ENCODE data around the gene MYH3.
"Not testable (repeated sequence)": the region's sequence is repeated elsewhere in the genome, so short reads cannot be mapped to it uniquely, and the experiment has no call there.

MYH3 gene

DNA sequence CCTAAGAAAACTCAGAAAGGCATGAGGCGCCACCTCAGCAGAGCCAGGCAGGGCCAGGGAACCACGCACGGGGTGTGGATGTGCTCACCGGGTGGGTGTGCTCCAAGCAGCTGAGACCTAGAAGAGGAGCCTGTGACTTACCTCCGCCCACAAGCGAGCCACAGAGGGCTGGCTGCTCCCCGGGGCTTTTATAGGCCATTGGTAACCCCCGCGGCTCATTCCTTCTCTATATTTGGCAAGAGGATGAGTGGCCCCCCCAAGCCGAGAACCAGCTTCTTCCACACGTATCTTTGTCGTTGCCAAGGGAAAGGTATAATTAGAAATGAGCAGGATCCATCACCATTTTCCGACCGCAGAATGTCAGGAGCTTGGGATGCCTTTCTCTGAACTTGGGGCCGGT, at the start of gene MYH3:
TSS of gene MYH3 (minus strand) at position 162 of the 400 bp plus-strand sequence. CDS start 2,245 bp downstream, outside the sequence.
- no peak for DNase-seq (ENCODE audit: low read depth in 3 of 3)

GRCh38 chr17:10705727-10706126, 48.6 kb upstream of the MYH3 start:
- DNase-seq (ENCODE audit: low read depth in 3 of 3), result no peak

GRCh38 chr17:10702574-10702973, 45.5 kb upstream of the MYH3 start:
- DNase-seq (ENCODE audit: low read depth in 3 of 3), result no peak

GRCh38 chr17:10699856-10700255, 42.7 kb upstream of the MYH3 start:
- no peak for DNase-seq (ENCODE audit: low read depth in 3 of 3)

DNA sequence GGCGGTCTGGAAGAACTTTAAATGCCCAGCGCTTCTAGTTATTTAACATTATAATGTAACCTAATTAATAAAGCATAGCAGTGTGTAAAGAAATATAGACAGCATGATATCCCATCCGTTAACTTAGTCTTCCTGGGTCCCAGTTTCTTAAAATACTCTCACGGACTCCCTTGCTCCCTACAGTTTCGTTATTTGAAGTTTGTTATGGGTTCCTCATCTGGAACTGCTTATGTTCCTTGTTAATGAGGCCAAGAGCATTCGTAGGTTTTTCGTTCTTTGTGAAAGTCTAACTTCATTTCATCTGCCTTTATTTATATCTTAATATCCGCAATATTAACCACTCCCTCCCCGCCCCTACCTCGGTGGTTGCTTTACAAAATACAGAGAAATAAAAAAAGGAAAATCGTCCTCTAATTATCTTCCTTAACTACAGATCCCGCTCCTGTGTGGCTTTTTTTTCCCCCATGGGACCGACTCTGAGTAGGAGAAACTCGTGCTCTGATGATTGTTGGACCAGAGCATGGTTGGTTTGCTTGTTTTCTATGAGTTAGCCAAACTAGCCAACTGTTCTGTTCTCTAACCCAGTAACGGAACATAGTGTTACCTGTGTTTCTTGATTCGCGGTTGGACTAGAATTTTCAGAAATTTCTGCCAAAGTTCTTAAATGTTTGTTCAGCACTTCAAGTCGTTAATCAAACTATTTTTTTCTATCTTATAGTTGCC, 41.1 kb upstream of the MYH3 start:
- DNase-seq (ENCODE audit: low read depth in 3 of 3), result no peak

DNA sequence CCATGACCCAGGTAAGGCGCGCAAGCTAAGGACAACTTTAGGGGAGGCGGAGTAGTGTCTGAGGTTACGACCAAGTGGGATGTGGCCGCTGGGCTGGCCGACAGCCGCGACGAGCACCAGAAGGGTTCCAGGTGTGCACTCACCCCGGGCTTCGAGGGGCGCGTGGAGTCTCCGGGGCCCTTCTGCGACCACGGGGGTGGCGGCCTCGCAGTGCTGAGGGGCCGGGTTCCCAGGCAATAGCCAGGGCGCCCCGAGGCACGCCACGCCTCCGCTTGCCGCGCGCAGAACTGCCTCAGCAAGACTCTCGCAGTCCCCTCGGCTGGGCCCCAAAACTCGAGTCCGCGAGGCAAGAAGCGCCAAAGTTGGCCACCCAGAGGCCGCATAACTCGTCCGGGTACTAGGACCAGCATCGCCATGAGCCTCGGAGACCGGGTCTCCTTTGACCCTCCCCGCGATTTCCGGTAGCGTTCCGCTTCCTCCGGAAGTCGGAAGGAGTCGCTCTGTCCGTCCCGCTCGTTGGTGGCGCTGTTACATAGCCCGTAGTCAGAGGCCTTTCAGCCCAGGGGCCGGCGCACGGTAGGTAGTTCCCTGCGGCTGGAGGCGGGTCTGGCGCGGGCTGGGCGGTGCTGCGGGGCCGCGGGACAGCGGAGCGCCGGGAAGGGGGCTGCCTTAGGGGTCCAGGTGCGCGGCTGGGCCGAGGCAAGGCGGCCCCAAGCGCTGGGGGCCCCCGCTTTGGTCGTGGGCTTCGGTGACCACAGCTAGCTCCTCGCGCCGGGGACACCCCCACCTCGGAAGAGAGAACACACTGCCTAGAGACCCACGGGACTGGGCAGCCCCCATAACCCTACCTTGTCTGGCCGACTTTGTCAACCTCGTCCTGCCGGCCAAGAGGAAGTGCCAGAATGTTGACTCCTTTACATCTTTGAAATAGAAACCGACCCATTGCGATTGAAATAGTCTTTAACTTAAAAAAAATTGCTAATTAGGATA, 40.3 kb upstream of the MYH3 start, which contains the start of the genes ADPRM and SCO1:
TSS of gene ADPRM (plus strand) at position 503 of the 990 bp plus-strand sequence. CDS start 7,333 bp downstream, outside the sequence.
TSS of gene SCO1 (minus strand) at position 442 of the 990 bp plus-strand sequence. CDS start at position 416, 26 bp downstream.
- DNase-seq (ENCODE audit: low read depth in 3 of 3), result peak; percentile 74 to 81 (median 75)

GRCh38 chr17:10695875-10696407, 38.8 kb upstream of the MYH3 start:
- DNase-seq (ENCODE audit: low read depth in 3 of 3), result not testable (repeated sequence)

DNA sequence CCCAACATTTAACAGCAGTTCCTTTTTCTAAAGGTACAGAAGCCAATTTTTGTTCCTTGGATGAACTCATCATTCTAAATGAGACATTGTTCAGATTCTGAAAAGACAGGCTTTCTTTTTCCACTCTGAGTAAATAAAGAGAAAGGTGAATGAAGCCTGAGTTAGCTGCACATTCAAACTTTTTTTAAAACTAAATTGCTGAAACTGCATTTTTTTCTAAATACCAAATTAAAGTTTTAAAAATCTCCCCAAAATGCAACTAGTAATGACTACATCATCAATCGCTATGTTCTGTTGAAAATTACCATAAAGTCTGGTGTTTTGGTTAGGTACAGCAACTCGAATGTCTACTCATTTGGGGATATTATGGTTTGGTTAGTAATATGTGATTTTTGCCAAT, 30.4 kb upstream of the MYH3 start:
- DNase-seq (ENCODE audit: low read depth in 3 of 3), result no peak

DNA sequence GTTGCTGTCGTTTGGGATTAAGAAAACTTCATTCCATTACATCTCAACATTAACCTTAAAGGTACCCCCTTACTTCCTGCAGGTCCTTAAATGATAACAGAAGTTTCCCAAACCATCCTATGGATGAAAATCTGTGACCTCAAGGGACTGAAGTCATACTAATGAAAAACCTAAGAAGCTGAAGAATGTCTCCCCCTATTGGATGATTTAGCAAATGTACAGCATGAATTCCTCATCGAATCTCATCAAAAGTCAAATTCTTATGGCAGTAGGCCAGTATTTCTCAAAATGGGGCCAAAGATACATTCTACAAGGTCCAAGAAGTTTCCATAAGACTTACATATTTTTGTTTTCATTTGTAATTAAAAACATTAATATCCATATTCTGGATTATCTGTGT, 26.7 kb upstream of the MYH3 start:
- DNase-seq (ENCODE audit: low read depth in 3 of 3), result no peak

DNA sequence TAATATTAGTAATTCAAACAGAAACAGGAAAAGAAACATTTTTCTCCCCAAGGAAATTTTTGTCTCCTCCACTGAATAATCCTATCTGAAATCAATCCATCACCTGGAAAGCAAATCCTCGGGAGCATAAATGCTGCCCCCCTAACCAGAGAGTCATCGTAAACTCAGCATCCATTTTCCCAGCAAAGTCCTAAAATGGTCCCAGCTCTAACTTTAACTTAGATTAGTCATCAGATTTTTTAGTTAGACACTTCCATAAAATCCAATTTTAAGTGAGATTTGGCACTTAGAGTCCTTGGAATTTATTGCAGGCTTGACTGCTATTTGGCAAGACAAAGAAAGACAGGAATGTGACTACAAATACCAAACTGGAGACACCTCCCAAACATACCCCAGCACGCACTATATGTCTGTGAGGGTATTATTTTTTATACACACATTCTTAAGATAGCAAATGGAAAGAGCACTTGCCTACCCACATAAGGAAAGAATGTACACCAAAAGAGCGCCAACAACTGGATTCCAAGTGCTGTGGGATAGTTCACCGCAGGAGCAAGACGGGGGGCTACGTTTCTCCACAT, 24.8 kb upstream of the MYH3 start:
- no peak for DNase-seq (ENCODE audit: low read depth in 3 of 3)

- DNase-seq (ENCODE audit: low read depth in 3 of 3), result no peak
Measured at GRCh38 chr17:10674704-10675103, 17.6 kb upstream of the MYH3 start.

- DNase-seq (ENCODE audit: low read depth in 3 of 3), result no peak
Measured at GRCh38 chr17:10673312-10673711, 16.2 kb upstream of the MYH3 start.

DNA sequence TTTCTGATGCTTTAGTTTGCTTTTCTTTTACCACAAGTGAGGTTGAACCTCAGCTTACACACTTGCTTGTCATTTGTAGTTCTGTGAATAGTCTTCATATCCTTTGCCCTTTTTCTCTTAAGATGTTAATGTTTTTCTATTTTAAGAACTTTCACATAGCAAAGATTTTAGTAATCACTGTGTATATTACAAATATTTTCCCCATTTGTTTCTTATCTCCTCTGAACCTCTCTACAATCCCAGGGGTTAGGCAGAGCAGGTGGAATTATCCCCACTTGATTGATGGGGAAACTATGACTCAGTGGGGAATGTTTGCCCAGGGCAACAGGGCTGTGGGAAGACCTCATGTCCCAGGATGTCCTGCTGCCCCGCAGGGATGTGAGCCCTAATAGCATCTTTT, 11.7 kb upstream of the MYH3 start:
- no peak for DNase-seq (ENCODE audit: low read depth in 3 of 3)

- DNase-seq (ENCODE audit: low read depth in 3 of 3), result no peak
Measured at GRCh38 chr17:10666906-10667305, 9.8 kb upstream of the MYH3 start.

- DNase-seq (ENCODE audit: low read depth in 3 of 3), result no peak
Measured at GRCh38 chr17:10664571-10664970, 7.5 kb upstream of the MYH3 start.

DNA sequence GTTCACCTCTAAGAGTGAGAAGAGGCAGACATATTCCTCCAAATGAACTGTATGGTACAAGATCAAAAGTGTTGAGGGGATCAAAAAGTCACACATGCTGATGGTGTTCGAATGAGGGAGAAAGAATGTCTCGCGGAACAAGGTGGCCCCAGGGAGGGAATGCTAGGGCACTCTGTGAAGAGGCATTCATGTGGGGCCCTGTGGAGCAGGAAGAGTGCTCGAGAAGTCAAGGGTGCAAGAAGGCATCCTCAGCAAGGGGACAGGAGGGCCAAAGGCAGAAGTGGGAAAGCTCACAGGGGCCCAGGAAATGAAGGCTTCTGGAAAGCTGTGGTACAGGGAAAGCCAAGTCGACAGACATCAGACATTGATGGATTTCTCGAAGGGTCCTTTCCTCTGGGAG, 6.1 kb upstream of the MYH3 start:
- no peak for DNase-seq (ENCODE audit: low read depth in 3 of 3)

- DNase-seq (ENCODE audit: low read depth in 3 of 3), result no peak
Measured at GRCh38 chr17:10661437-10661836, 4.3 kb upstream of the MYH3 start.

DNA sequence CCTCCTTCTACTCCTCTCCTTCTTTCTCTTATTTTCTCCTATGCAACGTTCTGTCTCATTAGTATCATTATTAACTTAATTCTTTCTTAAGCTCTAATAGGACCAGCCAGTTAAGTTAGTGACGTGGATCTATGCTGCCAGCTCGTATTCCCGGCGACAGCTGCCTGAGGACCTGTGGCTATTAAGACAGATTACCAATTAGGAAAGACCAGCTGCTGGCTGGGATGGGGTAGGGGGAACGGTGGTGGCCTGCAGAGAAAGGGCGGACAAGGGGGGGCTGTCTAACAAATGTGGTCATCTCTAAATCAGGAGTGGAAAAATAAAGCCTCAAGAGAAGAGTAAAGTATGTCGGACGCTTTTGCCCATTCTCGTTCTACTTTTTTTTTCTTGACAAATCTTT, 770 bp upstream of the MYH3 start:
- no peak for DNase-seq (ENCODE audit: low read depth in 3 of 3)

GRCh38 chr17:10653987-10654386, 3.1 kb downstream of the MYH3 start:
- DNase-seq (ENCODE audit: low read depth in 3 of 3), result no peak

GRCh38 chr17:10652984-10653659, 4.0 kb downstream of the MYH3 start:
- DNase-seq (ENCODE audit: low read depth in 3 of 3), result no peak

- no peak for DNase-seq (ENCODE audit: low read depth in 3 of 3)
Measured at GRCh38 chr17:10651927-10652326, 5.2 kb downstream of the MYH3 start.
